Stomach (tissue), 4 donors: ENCODE measurements around the gene FGF12.

ENCODE experiments used
- POLR2A ChIP-seq, 4 donors: fragments of 450-650 bp; IDR thresholded peaks; one replicate each; pipeline ENCODE4 v1.6.1; 2016; ENCODE audit warnings: antibody characterized with exemption in 4 of 4, control low read depth in 2 of 4, mild to moderate bottlenecking in 1 of 4, moderate library complexity in 1 of 4
- POLR2AphosphoS5 ChIP-seq, 3 donors: sonication (generic); formaldehyde crosslinking; IDR thresholded peaks; one replicate each; pipeline ENCODE4 v1.6.1; 2016; ENCODE audit warnings: antibody characterized with exemption in 3 of 3
- TF ChIP-seq, protein P1 (sequence below), 7 experiments: fragments of 450-650 bp in 4 of 7; fragments of 200-600 bp in 3 of 7; sonication (generic) in 3 of 7; IDR thresholded peaks; one replicate each; pipeline ENCODE4 v1.5.1; 2016 to 2019; ENCODE audit warnings: antibody characterized with exemption in 7 of 7, control low read depth in 2 of 7, mild to moderate bottlenecking in 1 of 7

DNA sequence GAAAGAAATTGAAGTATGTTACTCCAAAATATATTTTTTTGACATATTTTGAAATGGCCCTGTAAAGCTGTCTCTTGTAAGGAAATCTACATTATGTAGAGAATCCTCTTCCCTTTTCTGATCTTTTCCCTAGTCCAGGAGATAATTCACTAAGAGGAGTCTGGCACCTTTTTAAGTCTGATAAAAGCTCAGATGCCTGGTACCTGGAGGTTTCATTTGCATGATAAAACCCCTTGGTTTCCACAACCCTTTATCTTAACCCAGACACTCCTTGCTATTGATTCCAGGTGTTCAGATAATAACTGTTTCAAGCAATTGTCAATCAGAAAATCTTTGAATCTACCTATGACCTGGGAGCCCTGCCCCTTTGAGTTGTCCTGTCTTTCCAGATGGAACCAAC is 26.5 kb downstream of the FGF12 start:
- TF ChIP-seq, protein P1, sequence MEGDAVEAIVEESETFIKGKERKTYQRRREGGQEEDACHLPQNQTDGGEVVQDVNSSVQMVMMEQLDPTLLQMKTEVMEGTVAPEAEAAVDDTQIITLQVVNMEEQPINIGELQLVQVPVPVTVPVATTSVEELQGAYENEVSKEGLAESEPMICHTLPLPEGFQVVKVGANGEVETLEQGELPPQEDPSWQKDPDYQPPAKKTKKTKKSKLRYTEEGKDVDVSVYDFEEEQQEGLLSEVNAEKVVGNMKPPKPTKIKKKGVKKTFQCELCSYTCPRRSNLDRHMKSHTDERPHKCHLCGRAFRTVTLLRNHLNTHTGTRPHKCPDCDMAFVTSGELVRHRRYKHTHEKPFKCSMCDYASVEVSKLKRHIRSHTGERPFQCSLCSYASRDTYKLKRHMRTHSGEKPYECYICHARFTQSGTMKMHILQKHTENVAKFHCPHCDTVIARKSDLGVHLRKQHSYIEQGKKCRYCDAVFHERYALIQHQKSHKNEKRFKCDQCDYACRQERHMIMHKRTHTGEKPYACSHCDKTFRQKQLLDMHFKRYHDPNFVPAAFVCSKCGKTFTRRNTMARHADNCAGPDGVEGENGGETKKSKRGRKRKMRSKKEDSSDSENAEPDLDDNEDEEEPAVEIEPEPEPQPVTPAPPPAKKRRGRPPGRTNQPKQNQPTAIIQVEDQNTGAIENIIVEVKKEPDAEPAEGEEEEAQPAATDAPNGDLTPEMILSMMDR (IDR thresholded peaks at IDR 0.05): no peak
- TF ChIP-seq POLR2AphosphoS5 (IDR thresholded peaks at IDR 0.05): no peak
- TF ChIP-seq POLR2A (IDR thresholded peaks at IDR 0.05): no peak
